H9 (cell line): Measurements from ENCODE around the gene EVPL. TPM values are rescaled to one million over a fixed set of nuclear protein-coding genes. Genes with fewer than 3 reads are reported as not detected.

Source experiments
- DNase-seq: peaks from one replicate; pipeline ENCODE4 v3.0.0-alpha.2; 2017
- H2AFZ ChIP-seq: one replicate; pipeline ENCODE4 v1.6.1; 2013; ENCODE audit warnings: mild to moderate bottlenecking, low read length, control low read depth, moderate library complexity
- H2AK5ac ChIP-seq: 2 replicates; pipeline ENCODE4 v1.6.1; 2013; ENCODE audit warnings: low read length, control low read depth, mixed read lengths; ENCODE audit not compliant: insufficient read length
- H2BK120ac ChIP-seq: one replicate; pipeline ENCODE4 v1.6.1; 2013; ENCODE audit warnings: low read depth, mild to moderate bottlenecking, low read length, control low read depth, inconsistent platforms; ENCODE audit not compliant: poor library complexity, severe bottlenecking
- H2BK12ac ChIP-seq: 2 replicates; pipeline ENCODE4 v1.6.1; 2013; ENCODE audit warnings: low read length, control low read depth, mixed read lengths, low read depth; ENCODE audit not compliant: insufficient read length
- H2BK15ac ChIP-seq: 2 replicates; pipeline ENCODE4 v1.6.1; 2013; ENCODE audit warnings: low read depth, low read length, control low read depth
- H2BK20ac ChIP-seq: one replicate; pipeline ENCODE4 v1.6.1; 2013; ENCODE audit warnings: low read depth, mild to moderate bottlenecking, low read length, control low read depth, inconsistent platforms; ENCODE audit not compliant: poor library complexity, severe bottlenecking
- H2BK5ac ChIP-seq: 2 replicates; pipeline ENCODE4 v1.6.1; 2013; ENCODE audit warnings: low read length, control low read depth, mixed read lengths; ENCODE audit not compliant: insufficient read length
- H3K14ac ChIP-seq: 2 replicates; pipeline ENCODE4 v1.6.1; 2013; ENCODE audit warnings: low read length, control low read depth; ENCODE audit not compliant: insufficient read depth
- H3K18ac ChIP-seq: 2 replicates; pipeline ENCODE4 v1.6.1; 2013; ENCODE audit warnings: low read depth, mild to moderate bottlenecking, mixed read lengths, low read length, control low read depth; ENCODE audit not compliant: insufficient read length
- H3K23ac ChIP-seq: 2 replicates; pipeline ENCODE4 v1.6.1; 2013; ENCODE audit warnings: low read length, control low read depth, mixed read lengths, low read depth; ENCODE audit not compliant: insufficient read length
- H3K23me2 ChIP-seq: 2 replicates; pipeline ENCODE4 v1.6.1; 2013; ENCODE audit warnings: low read depth, mild to moderate bottlenecking, mixed read lengths, low read length, control low read depth; ENCODE audit not compliant: insufficient read length, poor library complexity, severe bottlenecking
- H3K27ac ChIP-seq: 2 replicates; pipeline ENCODE4 v1.5.1; 2013; ENCODE audit warnings: low read length, control low read depth, mixed read lengths, low read depth; ENCODE audit not compliant: insufficient read length
- H3K27me3 ChIP-seq: 2 replicates; pipeline ENCODE4 v1.6.1; 2013; ENCODE audit warnings: low read length, control low read depth, inconsistent platforms; ENCODE audit not compliant: insufficient read depth
- H3K4ac ChIP-seq: 2 replicates; pipeline ENCODE4 v1.6.1; 2013; ENCODE audit warnings: low read depth, mild to moderate bottlenecking, control low read depth, inconsistent platforms, low read length, moderate library complexity
- H3K4me1 ChIP-seq: 2 replicates; pipeline ENCODE4 v1.6.1; 2013; ENCODE audit warnings: low read length, control low read depth, inconsistent platforms; ENCODE audit not compliant: insufficient read depth
- H3K4me2 ChIP-seq: 2 replicates; pipeline ENCODE4 v1.6.1; 2013; ENCODE audit warnings: low read length, control low read depth, mixed read lengths; ENCODE audit not compliant: insufficient read length, insufficient read depth
- H3K56ac ChIP-seq: 2 replicates; pipeline ENCODE4 v1.6.1; 2013; ENCODE audit warnings: low read depth, mild to moderate bottlenecking, mixed read lengths, low read length, control low read depth; ENCODE audit not compliant: insufficient read length
- H3K79me1 ChIP-seq: 2 replicates; pipeline ENCODE4 v1.6.1; 2013; ENCODE audit warnings: low read depth, mild to moderate bottlenecking, moderate library complexity, low read length, control low read depth, inconsistent platforms; ENCODE audit not compliant: insufficient read depth, poor library complexity, severe bottlenecking
- H3K79me2 ChIP-seq: 2 replicates; pipeline ENCODE4 v1.6.1; 2013; ENCODE audit warnings: low read length, control low read depth, inconsistent platforms; ENCODE audit not compliant: insufficient read depth
- H3K9ac ChIP-seq: 2 replicates; pipeline ENCODE4 v1.6.1; 2013; ENCODE audit warnings: low read length, control low read depth, mixed read lengths; ENCODE audit not compliant: insufficient read length; ENCODE audit errors: extremely low read depth
- H3K9me3 ChIP-seq: one replicate; pipeline ENCODE4 v1.6.1; 2013; ENCODE audit warnings: low read depth, low read length, inconsistent platforms; ENCODE audit not compliant: control insufficient read depth
- H3T11ph ChIP-seq: one replicate; pipeline ENCODE4 v1.6.1; 2013; ENCODE audit warnings: mild to moderate bottlenecking, low read length, control low read depth, inconsistent platforms
- H4K20me1 ChIP-seq: one replicate; pipeline ENCODE4 v1.6.1; 2013; ENCODE audit not compliant: control insufficient read depth, insufficient read length, insufficient read depth
- H4K5ac ChIP-seq: 2 replicates; pipeline ENCODE4 v1.6.1; 2013; ENCODE audit warnings: low read depth, mild to moderate bottlenecking, mixed read lengths, low read length, control low read depth; ENCODE audit not compliant: insufficient read length
- H4K8ac ChIP-seq: replicated peaks from 2 replicates; pipeline ENCODE4 v1.6.1; 2013; ENCODE audit warnings: low read length, control low read depth, mixed read lengths, low read depth; ENCODE audit not compliant: insufficient read length
- H4K91ac ChIP-seq: 2 replicates; pipeline ENCODE4 v1.6.1; 2013; ENCODE audit warnings: low read depth, mild to moderate bottlenecking, moderate library complexity, mixed read lengths, low read length, control low read depth; ENCODE audit not compliant: insufficient read length
- H3K27ac Mint-ChIP-seq, 3 experiments: 2 replicates in 2 of 3; 3 replicates in 1 of 3; pipeline ENCODE4 v1.8.0; 2020 to 2021; ENCODE audit warnings: mixed read lengths in 3 of 3, mild to moderate bottlenecking in 1 of 3, moderate library complexity in 1 of 3
- H3K27me3 Mint-ChIP-seq: 2 replicates; pipeline ENCODE4 v1.8.0; 2021; ENCODE audit warnings: low read depth, mild to moderate bottlenecking, moderate library complexity, mixed read lengths
- H3K36me3 Mint-ChIP-seq, 3 experiments: 2 replicates in 2 of 3; 3 replicates in 1 of 3; pipeline ENCODE4 v1.8.0; 2020 to 2021; ENCODE audit warnings: low read depth in 3 of 3, mixed read lengths in 3 of 3; ENCODE audit not compliant: insufficient read depth in 1 of 3
- H3K4me1 Mint-ChIP-seq, 2 experiments: 2 replicates each; pipeline ENCODE4 v1.8.0; 2020; ENCODE audit warnings: mixed read lengths in 2 of 2
- H3K4me3 Mint-ChIP-seq, 2 experiments: 2 replicates in 1 of 2; 3 replicates in 1 of 2; pipeline ENCODE4 v1.8.0; 2020 to 2021; ENCODE audit warnings: mild to moderate bottlenecking in 2 of 2, mixed read lengths in 2 of 2, moderate library complexity in 1 of 2
- H3K9me3 Mint-ChIP-seq, 2 experiments: 2 replicates in 1 of 2; 3 replicates in 1 of 2; pipeline ENCODE4 v1.8.0; 2020; ENCODE audit warnings: mild to moderate bottlenecking in 2 of 2, mixed read lengths in 2 of 2, moderate library complexity in 1 of 2
- WGBS: extraction: QIAGEN DNeasy Blood & Tissue Kit; methylation state at CpG from one replicate; pipeline ENCODE4 v1.1.7; 2013; ENCODE audit warnings: missing lambda C conversion rate, low lambda C conversion rate, mixed read lengths; ENCODE audit not compliant: insufficient read length; ENCODE audit errors: extremely low coverage; 5-methylcytosine and 5-hydroxymethylcytosine counted together
- total RNA-seq: library from RNA; stranded (reverse); gene quantifications from 2 replicates; pipeline ENCODE4 v1.2.1, GENCODE V29; 2021
- TF ChIP-seq, protein P1 (sequence below): fragments of 200-600 bp; sonication (generic); conservative IDR thresholded peaks from 3 replicates; pipeline ENCODE4 v1.8.0; 2021; ENCODE audit warnings: antibody characterized with exemption, mild to moderate bottlenecking

EVPL gene
- total RNA-seq, 1 experiment from 2014 or later: 0.48 TPM

DNA sequence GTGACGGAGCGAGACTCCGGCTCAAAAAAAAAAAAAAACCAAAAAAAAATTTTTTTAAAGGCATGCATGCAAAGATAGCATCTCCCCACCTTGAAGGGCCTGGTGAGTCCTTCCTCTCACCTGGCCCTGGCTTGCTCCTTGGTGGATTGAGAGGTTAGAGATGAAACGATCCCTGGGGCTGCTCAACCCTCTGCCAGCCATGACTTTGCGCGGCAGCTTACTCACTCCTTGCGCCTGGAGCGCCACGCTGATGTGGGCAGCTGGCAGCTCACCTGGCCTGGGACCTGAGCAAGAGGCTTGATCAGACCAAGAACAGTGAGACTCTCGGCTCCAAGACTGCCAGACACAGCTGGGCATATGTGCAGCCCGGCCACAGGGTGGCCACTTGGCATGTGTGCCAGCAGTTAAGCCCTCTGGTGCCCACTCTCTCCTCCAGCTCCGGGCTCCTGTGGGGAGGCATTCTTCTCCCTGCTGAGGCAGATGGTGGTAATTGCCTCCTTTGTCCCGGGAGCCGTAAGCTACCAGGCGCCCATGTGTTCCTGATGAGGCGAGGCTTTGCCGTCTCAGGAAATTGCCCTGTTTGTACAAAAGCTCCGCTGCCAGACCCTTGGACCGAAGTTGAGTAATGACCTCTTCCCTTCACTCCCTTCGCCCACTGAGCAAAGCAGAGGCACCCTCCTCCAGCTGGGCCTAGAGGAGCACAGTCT lies 5.1 kb upstream of the EVPL start:
- H3K9me3 Mint-ChIP-seq: no peaks in the 10 kb centered on the region; a peak in 1 of 5 replicates
- no CpG with 5 or more reads among the region's 20 CpGs for WGBS

More for the DNA sequence above, 5.1 kb upstream of the EVPL start:
- Histone ChIP-seq H4K91ac (no peak overlapping the region), H3K18ac (no peak overlapping the region), H4K8ac (no peak overlapping the region), H2BK15ac (no peak overlapping the region), H3T11ph (no peak overlapping the region), H2BK12ac (no peak overlapping the region), H3K27me3 (no peaks in the 10 kb centered on the region), H2BK5ac (no peak overlapping the region), H3K14ac (no peak overlapping the region), H3K23me2 (no peaks in the 10 kb centered on the region), H3K4me1 (peaks cover 2% of the 10 kb centered on the region; the same call in 1 of the 2 replicates), H2BK120ac (no peak overlapping the region), H4K5ac (no peak overlapping the region), H2BK20ac (no peak overlapping the region), H3K23ac (no peak overlapping the region), H3K4me2 (no peak overlapping the region), H2AK5ac (no peak overlapping the region), H3K79me2 (no peaks in the 10 kb centered on the region), H3K79me1 (no peaks in the 10 kb centered on the region), H3K9ac (no peak overlapping the region), H3K27ac (no peak overlapping the region), H4K20me1 (no peaks in the 10 kb centered on the region), H3K56ac (no peak overlapping the region), H3K4ac (no peak overlapping the region), H2AFZ (no peak overlapping the region), H3K9me3 (no peaks in the 10 kb centered on the region)
- Mint-ChIP-seq H3K27ac (no peak overlapping the region), H3K36me3 (peaks cover 0 to 2% (median 0%) of the 10 kb centered on the region in 3 experiments; a peak in 2 of 7 replicates), H3K4me3 (no peak overlapping the region), H3K27me3 (no peaks in the 10 kb centered on the region), H3K4me1 (peaks cover 26 to 27% of the 10 kb centered on the region in 2 experiments)
- no peak for DNase-seq
- TF ChIP-seq, protein P1, sequence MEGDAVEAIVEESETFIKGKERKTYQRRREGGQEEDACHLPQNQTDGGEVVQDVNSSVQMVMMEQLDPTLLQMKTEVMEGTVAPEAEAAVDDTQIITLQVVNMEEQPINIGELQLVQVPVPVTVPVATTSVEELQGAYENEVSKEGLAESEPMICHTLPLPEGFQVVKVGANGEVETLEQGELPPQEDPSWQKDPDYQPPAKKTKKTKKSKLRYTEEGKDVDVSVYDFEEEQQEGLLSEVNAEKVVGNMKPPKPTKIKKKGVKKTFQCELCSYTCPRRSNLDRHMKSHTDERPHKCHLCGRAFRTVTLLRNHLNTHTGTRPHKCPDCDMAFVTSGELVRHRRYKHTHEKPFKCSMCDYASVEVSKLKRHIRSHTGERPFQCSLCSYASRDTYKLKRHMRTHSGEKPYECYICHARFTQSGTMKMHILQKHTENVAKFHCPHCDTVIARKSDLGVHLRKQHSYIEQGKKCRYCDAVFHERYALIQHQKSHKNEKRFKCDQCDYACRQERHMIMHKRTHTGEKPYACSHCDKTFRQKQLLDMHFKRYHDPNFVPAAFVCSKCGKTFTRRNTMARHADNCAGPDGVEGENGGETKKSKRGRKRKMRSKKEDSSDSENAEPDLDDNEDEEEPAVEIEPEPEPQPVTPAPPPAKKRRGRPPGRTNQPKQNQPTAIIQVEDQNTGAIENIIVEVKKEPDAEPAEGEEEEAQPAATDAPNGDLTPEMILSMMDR: peak; percentile 12; the same call in 1 of the 3 replicates
